HUES64 (cell line): Measurements from ENCODE around the gene CLTB.
"Not testable (repeated sequence)": the region's sequence is repeated elsewhere in the genome, so short reads cannot be mapped to it uniquely, and the experiment has no call there.

Experiments used
- H3K27ac ChIP-seq: 2 replicates; pipeline ENCODE4 v1.7.0; 2013; ENCODE audit warnings: low read depth, low read length, inconsistent platforms
- H3K27me3 ChIP-seq: 2 replicates; pipeline ENCODE4 v1.6.1; 2013; ENCODE audit warnings: mild to moderate bottlenecking, low read length; ENCODE audit not compliant: insufficient read depth
- H3K36me3 ChIP-seq: 2 replicates; pipeline ENCODE4 v1.6.1; 2013; ENCODE audit warnings: mild to moderate bottlenecking, low read length; ENCODE audit not compliant: insufficient read depth
- H3K4me1 ChIP-seq: 2 replicates; pipeline ENCODE4 v1.6.1; 2013; ENCODE audit warnings: mild to moderate bottlenecking, low read length, moderate library complexity; ENCODE audit not compliant: insufficient read depth
- H3K4me3 ChIP-seq: 2 replicates; pipeline ENCODE4 v1.5.1; 2013; ENCODE audit warnings: mild to moderate bottlenecking, low read length, moderate library complexity
- H3K9ac ChIP-seq: 2 replicates; pipeline ENCODE4 v1.6.1; 2013; ENCODE audit warnings: mild to moderate bottlenecking, low read depth, low read length
- H3K9me3 ChIP-seq: 2 replicates; pipeline ENCODE4 v1.6.1; 2013; ENCODE audit warnings: low read depth, low read length; ENCODE audit not compliant: insufficient read depth
- WGBS: fragments of 150-250, 120-280 bp; methylation state at CpG from one replicate; pipeline ENCODE4 v1.1.7; 2013; ENCODE audit warnings: missing lambda C conversion rate; 5-methylcytosine and 5-hydroxymethylcytosine counted together

Gene CLTB

GRCh38 chr5:176412517-176413254 is 3.7 kb downstream of the CLTB start:
- Histone ChIP-seq H3K4me3 (no peak overlapping the region), H3K36me3 (no peaks in the 10 kb centered on the region), H3K4me1 (no peaks in the 10 kb centered on the region), H3K27ac (no peak overlapping the region), H3K9ac (no peak overlapping the region), H3K9me3 (no peaks in the 10 kb centered on the region), H3K27me3 (peaks cover 9% of the 10 kb centered on the region)
- 91% methylated on average over 10 of the region's 10 CpGs for WGBS

- Histone ChIP-seq H3K9ac (no peak overlapping the region), H3K36me3 (no peaks in the 10 kb centered on the region), H3K27me3 (no peaks in the 10 kb centered on the region), H3K27ac (no peak overlapping the region), H3K4me3 (no peak overlapping the region), H3K4me1 (no peaks in the 10 kb centered on the region), H3K9me3 (no peaks in the 10 kb centered on the region)
- 92% methylated on average over 5 of the region's 5 CpGs for WGBS
Observed at GRCh38 chr5:176410486-176411180, 5.7 kb downstream of the CLTB start.

GRCh38 chr5:176409765-176410164 is 6.6 kb downstream of the CLTB start:
- H3K9ac ChIP-seq = no peak overlapping the region
- 94% methylated on average over 4 of the region's 4 CpGs for WGBS
- no peaks in the 10 kb centered on the region for H3K9me3 ChIP-seq
- H3K27me3 ChIP-seq = no peaks in the 10 kb centered on the region
- H3K27ac ChIP-seq = no peak overlapping the region
- no peak overlapping the region for H3K4me3 ChIP-seq
- H3K36me3 ChIP-seq = no peaks in the 10 kb centered on the region
- H3K4me1 ChIP-seq = no peaks in the 10 kb centered on the region

- 95% methylated on average over 5 of the region's 5 CpGs for WGBS
- Histone ChIP-seq H3K4me1 (no peaks in the 10 kb centered on the region), H3K27ac (no peak overlapping the region), H3K36me3 (no peaks in the 10 kb centered on the region), H3K27me3 (no peaks in the 10 kb centered on the region), H3K9ac (no peak overlapping the region), H3K4me3 (no peak overlapping the region), H3K9me3 (no peaks in the 10 kb centered on the region)
Observed at GRCh38 chr5:176408590-176408989, 7.7 kb downstream of the CLTB start.

- not testable (repeated sequence) for H3K27ac ChIP-seq, H3K27me3 ChIP-seq, H3K9ac ChIP-seq, H3K4me1 ChIP-seq, H3K9me3 ChIP-seq, H3K4me3 ChIP-seq, H3K36me3 ChIP-seq
- WGBS = 97% methylated on average over 8 of the region's 10 CpGs
Observed at GRCh38 chr5:176408252-176408573, 8.1 kb downstream of the CLTB start.

GRCh38 chr5:176407456-176408251 is 8.7 kb downstream of the CLTB start:
- H3K36me3 ChIP-seq = no peaks in the 10 kb centered on the region
- H3K9ac ChIP-seq = no peak overlapping the region
- H3K4me3 ChIP-seq = no peak overlapping the region
- no peak overlapping the region for H3K27ac ChIP-seq
- H3K4me1 ChIP-seq = no peaks in the 10 kb centered on the region
- 92% methylated on average over 5 of the region's 6 CpGs for WGBS
- H3K9me3 ChIP-seq = no peaks in the 10 kb centered on the region
- no peaks in the 10 kb centered on the region for H3K27me3 ChIP-seq

GRCh38 chr5:176406436-176407052 is 9.8 kb downstream of the CLTB start:
- WGBS = 87% methylated on average over 9 of the region's 9 CpGs
- no peak overlapping the region for H3K27ac ChIP-seq
- H3K4me1 ChIP-seq = no peaks in the 10 kb centered on the region
- no peaks in the 10 kb centered on the region for H3K27me3 ChIP-seq
- H3K4me3 ChIP-seq = no peak overlapping the region
- H3K9me3 ChIP-seq = no peaks in the 10 kb centered on the region
- no peaks in the 10 kb centered on the region for H3K36me3 ChIP-seq
- no peak overlapping the region for H3K9ac ChIP-seq

GRCh38 chr5:176405656-176406435 is 10.5 kb downstream of the CLTB start:
- Histone ChIP-seq H3K9me3 (no peaks in the 10 kb centered on the region), H3K9ac (no peak overlapping the region), H3K27me3 (no peaks in the 10 kb centered on the region), H3K36me3 (no peaks in the 10 kb centered on the region), H3K27ac (no peak overlapping the region), H3K4me1 (no peaks in the 10 kb centered on the region), H3K4me3 (no peak overlapping the region)
- WGBS = 81% methylated on average over 20 of the region's 20 CpGs

GRCh38 chr5:176401281-176402205 is 14.8 kb downstream of the CLTB start:
- H3K27ac ChIP-seq = no peak overlapping the region
- WGBS = 92% methylated on average over 22 of the region's 22 CpGs

More at GRCh38 chr5:176401281-176402205, 14.8 kb downstream of the CLTB start:
- Histone ChIP-seq H3K36me3 (no peaks in the 10 kb centered on the region), H3K9ac (no peak overlapping the region), H3K9me3 (no peaks in the 10 kb centered on the region), H3K27me3 (no peaks in the 10 kb centered on the region), H3K4me1 (no peaks in the 10 kb centered on the region), H3K4me3 (no peak overlapping the region)
